GM18526 (cell line): ENCODE data around the gene TADA2A.

ENCODE experiments used
- POLR2A ChIP-seq: IDR thresholded peaks from 3 replicates; pipeline ENCODE4 v1.6.1; 2011; ENCODE audit not compliant: insufficient read length; ENCODE audit errors: extremely low read depth

TADA2A gene

DNA sequence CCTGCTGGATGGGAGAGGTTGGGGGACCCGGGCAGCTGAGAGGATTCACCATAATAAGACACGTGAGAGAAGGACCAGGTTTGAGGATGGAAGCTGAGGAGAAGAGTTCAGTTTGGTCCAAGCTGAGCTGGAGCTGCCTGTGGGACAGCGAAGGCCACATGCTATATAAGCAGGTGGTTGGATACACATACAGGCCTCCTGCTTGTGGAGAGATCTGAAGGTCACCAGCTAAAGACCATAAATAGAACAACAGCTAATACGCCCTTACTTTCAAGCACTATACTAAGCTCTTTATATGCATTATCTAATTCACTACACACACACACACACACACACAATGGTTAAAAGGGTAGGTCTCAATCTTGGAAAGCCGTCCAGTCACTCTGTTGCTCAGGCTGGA lies 115.1 kb downstream of the TADA2A start:
- TF ChIP-seq POLR2A, result no peak

GRCh38 chr17:37523715-37524219 lies 117.1 kb downstream of the TADA2A start:
- TF ChIP-seq POLR2A, result no peak

DNA sequence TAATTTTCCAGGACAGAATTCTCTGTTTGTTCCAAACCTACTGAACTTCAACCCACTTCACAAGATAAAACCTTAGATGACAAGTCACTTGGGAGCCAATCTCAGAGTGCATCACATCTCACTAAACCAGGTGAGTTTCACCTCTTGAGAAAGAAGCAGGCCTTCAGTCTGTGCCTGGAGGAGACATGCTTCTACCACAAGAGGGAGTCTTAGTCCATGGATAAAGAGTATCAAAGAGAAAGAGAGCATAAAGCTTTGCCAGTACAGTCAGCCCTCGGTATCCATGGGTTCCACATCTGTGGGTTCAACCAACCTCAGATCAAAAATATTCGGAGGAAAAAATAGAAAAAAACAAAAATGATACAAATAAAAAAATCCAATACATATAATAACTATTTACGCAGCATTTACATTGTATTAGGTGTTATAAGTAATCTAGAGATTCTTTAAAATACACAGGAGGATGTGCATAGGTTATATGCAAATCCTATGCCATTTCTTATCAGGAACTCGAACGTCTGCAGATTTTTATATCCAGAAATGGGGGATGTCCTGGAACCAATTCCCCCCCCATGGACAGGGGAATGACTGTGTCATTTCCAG lies 120.7 kb downstream of the TADA2A start:
- TF ChIP-seq POLR2A, result no peak
